OCI-M2 (cell line): ENCODE results near the gene CRYZ.

ENCODE experiments used
- DNase-seq: peaks from one replicate; lab custom pipeline; 2025; ENCODE audit not compliant: unreplicated experiment; lab: John Stamatoyannopoulos, UW

CRYZ gene

DNA sequence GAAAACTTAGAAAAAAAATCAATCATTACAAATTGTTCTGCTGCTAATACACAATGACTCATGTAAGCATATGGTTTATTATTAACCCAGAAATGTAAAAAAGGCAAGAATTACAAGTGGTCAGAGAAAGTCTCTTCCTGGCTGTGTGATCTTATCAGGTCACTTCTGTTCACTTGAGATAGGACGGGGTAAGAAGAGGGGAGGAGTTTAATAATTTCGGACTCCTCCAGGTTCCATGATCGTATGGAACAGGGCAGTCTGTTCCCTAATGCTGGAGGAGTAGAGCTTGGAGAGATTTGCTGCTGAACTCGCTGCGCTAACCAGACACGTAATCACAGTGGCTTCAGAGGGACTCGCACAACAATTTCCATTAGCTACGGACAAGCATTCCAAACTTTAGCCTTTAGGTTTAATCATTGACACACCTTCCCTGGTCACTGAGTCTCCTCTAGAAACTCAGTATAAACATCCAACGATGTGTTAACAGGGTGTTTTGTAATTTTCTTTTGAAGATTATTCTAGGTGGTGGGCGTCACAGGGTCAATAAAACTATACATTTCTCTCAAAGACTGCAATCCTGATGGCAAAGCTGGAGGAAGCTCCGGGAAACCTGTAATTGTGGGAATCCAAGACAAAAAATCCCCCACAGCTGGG lies 1.3 kb downstream of the CRYZ start:
- no peak for DNase-seq

- no peak for DNase-seq
Measured at GRCh38 chr1:74729741-74730478, 2.9 kb downstream of the CRYZ start.

DNA sequence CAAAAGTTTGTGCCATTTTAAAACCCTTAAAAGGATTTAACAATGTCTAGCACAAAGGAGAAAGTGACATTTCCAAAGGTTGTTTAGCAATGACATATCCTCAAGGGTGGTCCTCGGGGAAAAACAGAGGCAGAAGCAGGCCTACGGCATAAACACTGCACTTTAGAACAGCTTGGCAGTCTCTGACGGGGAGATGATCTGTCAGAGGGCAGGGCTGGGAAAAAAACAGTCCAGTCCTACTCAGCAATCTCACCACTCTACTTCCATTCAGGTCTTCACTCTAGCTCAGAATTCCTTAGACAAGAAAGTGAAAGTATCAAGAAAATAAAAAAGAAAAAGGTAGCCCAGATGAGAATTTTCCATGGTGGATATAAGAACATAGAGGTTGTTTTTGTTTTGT lies 4.1 kb downstream of the CRYZ start:
- DNase-seq, result no peak

DNA sequence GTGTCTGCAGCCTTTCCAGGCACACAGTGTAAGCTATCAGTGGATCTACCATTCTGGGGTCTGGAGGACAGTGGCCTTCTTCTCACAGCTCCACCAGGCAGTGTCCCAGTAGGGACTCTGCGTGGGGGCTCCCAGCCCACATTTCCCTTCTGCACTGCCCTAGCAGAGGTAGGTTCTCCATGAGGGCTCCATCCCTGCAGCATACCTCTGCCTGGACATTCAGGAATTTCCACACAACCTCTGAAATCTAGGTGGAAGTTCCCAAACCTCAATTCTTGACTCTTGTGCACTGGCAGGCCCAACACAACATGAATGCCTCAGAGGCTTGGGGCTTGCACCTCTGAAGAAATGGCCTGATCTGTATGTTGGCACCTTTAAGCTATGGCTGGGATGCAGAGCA lies 6.8 kb downstream of the CRYZ start:
- no peak for DNase-seq

DNA sequence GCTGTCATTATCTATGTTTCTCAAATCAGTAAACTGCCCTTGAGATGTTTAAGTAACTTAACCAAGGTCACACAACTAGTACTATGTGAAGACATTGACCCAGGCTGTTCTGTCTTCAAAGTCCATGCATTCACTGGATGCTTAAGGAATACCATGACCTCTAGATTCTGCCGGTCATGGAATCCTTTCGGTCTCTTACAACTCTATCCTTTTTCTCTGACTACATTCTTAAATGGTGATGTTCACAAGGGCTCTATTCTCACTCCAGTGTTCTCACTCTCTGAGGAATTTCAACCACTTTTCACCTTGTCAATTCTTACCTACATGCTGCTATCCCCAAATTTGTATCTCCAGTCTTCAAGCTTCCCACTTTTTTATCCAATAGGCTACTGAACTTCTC lies 15.2 kb downstream of the CRYZ start:
- DNase-seq, result no peak

GRCh38 chr1:74716822-74717221 lies 16.0 kb downstream of the CRYZ start:
- no peak for DNase-seq

DNA sequence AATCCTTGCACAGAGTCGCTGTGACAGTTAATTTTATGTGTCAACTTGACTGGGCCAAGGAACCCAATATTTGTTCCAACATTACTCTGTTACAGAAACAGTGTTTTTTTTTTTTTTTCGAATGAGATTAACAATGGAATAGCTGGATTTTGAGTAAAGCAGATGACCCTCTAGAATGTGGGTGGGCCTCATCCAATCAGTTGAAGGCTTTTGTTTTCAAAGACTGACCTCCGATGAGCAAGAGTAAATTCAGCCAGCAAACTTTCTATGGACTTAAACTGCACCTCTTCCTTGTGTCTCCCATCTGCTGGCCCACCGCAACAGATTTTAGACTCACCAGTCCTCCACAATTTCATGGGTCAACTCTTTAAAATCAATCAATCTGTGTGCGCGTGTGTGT lies 17.0 kb downstream of the CRYZ start:
- DNase-seq, result no peak

GRCh38 chr1:74715236-74715502 lies 17.7 kb downstream of the CRYZ start:
- no peak for DNase-seq

DNA sequence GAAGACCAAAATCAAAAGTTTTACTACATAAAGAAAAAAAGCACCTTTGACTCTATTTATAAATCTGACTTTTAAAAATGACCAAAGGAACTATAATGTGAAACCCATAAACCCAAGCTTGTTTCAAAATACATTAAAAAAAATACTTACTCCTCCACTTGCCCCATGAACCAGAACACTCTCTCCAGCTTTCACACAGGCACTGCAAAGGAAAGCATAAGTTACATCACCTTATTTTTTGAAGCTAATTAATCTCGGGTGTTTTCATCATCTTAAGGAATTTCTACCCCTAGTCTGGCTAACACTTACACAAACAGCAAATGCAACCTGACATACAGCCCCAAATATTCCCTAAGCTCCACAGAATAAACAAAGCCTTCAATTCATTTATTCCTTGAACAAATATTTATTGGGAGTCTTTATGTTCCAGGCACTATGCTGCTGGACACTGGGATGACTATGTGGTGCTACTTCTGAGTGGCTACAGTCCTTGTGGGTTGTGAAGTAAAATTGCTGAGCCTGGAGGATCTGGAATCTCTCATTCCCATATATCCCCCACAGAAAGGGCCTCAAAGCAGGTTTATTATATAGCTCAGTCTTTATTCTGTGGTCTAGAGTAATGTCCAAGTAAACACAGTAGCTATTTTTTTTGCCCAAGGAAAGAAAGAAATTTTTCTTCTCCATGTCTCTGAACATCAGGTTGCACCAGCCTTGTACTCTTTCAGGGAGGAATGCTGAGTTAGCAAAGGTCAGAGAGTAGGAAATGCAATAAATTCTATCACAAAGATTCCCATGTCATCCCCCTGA lies 18.2 kb downstream of the CRYZ start:
- DNase-seq, result no peak

- DNase-seq, result no peak
Measured at GRCh38 chr1:74713849-74714248, 19.0 kb downstream of the CRYZ start.

DNA sequence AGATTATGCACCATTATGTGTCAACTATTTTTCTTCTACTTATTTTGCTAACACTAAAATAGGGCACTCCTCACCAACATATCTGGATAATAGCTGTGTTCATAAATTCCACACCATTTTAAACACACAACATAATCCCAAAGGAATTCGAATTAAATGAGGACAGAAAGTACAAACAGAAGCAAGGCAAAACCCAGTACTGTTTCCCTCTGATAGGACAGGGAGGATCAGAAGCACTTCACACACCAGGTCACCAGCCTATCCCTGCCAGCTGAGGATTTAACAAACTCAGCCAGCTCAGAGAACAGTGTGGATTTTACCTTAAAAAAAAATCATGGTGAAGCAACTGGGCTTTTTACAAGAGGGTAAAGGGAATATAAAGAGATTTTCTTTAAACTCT lies 20.0 kb downstream of the CRYZ start:
- DNase-seq, result no peak

DNA sequence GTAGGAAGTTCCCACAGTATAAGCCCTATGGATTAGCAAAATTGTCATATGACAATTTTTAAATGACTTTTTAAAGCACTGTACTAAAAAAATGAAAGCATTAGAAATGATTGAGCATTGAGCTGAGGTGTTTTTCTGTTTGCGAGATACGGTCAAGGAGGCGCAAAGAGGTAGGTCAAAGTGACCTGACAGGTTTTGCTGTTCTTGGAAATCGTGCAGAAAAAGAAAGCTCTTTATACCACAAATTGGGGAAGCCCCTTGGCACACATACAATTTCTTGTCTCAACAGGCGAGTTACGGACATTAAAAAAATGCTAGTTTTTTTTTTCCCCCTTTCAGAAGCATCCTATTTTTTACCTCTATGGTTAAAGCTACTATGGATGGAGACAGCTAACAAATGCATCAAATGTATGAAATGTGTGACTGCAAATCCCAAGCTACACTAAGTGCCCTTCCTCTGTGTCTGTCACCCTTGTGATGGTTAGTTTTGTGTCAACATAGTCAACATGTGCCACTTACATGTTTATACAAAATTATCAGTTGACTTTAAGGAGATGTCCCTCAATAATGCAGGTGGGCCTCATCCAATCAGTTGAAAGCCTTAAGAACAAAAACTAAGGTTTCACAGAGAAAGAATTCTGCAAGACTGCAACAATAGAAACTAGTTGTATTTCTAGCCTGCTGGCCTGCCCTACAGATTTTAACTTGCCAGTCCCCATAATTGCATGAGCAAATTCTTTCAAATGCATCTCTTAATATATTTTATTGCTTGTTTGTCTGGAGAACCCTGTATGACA lies 29.3 kb downstream of the CRYZ start:
- no peak for DNase-seq

- DNase-seq, result no peak
Measured at GRCh38 chr1:74699331-74699730, 33.5 kb downstream of the CRYZ start.

GRCh38 chr1:74697832-74698231 lies 35.0 kb downstream of the CRYZ start:
- no peak for DNase-seq

DNA sequence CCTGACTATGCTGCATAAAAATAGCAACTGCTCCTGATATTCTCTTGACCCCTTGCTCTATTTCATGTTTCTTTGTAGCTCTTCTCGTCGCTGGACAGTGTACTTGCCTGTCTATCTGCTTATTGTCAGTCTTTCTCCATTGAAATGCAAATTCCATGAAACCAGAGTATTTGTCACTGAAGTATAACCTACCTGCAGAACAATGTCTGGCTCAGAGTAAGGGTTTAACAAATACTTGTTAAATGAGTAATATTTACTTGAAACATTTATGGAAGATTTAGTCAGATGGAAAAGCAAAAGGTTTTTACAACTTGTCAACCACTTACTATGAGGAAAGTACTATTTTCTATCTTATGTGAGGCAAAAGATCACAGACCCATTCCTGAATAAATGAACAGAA lies 39.4 kb downstream of the CRYZ start:
- DNase-seq, result no peak

DNA sequence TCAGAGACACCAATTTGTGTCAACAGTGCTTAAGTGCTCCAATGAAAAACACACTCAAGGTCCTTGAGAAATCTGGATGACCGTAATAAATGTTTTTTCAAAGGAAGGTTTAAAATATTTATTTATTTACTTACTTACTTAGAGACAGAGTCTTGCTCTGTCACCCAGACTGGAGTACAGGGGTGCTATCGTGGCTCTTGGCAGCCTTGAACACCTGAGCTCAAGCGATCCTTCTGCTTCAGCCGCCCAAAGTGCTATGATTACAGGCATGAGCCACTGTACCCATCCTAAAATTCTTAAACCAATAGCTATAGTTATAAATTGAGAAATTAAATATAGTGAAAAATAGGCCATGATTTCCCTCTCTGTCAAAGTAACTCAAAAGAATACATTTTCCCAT lies 41.9 kb downstream of the CRYZ start:
- no peak for DNase-seq

DNA sequence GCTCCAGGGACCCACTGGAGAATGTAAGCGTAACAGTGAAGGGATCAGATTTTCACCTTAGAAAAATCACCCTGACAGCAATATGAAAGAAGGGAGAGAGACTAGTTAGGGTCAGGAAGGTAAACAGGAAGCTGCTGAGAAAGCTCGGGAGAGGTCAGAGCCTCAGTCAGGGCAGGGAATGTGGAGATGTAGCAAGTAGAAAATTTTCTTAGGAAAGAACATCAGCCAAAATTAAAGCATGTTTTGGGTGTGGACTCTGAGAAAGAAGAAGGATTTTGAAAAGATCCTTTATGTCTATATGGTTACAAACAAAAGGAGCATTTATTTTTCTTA lies 42.5 kb downstream of the CRYZ start:
- DNase-seq, result no peak

DNA sequence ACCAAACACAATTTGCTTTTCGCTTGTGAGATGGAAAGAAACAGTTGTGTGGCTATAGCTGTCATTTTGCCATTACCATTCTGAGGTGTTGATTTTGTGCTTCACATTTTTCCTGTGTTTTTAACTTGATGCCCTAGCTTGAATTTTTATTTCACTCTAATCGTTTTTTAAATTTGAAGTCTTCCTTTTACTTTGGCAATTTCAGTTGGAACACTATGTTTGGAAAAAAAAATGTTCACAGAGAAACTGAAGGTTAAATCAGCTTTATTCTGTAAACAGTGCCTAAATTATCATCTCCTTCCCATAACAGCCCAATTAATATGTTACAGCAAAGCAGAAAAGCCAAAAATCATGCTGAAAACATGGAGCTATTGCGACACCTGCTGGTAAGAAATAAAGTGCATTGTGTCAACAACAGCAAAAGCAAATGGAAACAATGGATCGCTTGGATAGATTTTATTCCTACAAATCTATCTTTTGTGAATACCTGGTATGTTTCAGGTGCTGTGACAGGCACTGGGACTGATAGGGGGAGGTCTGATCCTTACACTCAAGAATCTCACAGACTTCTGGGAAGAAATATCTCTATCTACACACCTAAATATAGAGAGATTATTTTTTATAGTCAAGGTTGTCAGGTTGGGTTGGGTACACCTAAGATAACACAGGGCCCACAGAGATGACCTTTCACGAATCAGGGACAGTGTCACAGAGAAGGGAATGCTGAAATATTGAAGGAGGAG lies 43.1 kb downstream of the CRYZ start:
- DNase-seq, result no peak

DNA sequence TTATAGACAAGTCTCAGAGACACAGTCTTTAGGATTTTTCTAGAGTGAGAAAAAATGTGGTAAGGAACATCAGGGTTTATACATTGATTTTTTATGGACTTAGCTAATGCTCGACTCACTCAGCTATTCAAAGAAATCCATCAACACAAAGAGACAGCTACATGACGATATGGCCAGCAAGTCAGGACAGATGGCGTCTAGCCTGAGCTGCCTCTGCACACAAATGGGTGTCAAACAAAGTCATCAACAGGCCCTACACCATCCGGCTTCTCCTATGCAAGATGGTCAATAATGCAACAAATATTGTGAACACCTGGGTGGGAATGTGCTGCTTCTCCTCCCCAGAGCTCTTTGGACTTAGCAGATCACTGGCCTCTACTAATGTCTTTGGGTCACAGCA lies 45.9 kb downstream of the CRYZ start:
- no peak for DNase-seq

GRCh38 chr1:74684301-74684700 lies 48.5 kb downstream of the CRYZ start:
- DNase-seq, result no peak

- DNase-seq, result no peak
Measured at GRCh38 chr1:74683656-74684055, 49.2 kb downstream of the CRYZ start.
